H1 (cell line): ENCODE data around the gene HJURP. TPM values are rescaled to one million over a fixed set of nuclear protein-coding genes. Genes with fewer than 3 reads are reported as not detected.

Experiments used
- CTCF ChIA-PET: fragments of 300-600 bp; sonication (Branson Sonifier 250); formaldehyde crosslinking; loops from one replicate; lab custom pipeline; 2021; ENCODE audit not compliant: partially characterized antibody; lab: Charles Lee
- POLR2A ChIA-PET: fragments of 300-600 bp; sonication (Branson Sonifier 250); formaldehyde crosslinking; loops from one replicate; lab custom pipeline; 2021; ENCODE audit warnings: inconsistent platforms; ENCODE audit not compliant: partially characterized antibody; lab: Charles Lee
- DNase-seq, 2 experiments: peaks; one replicate each; pipeline versions ENCODE4 v3.0.0 to v3.0.0-alpha.2; 2010 to 2022; ENCODE audit warnings: low spot score in 2 of 2, low read depth in 1 of 2, mixed read lengths in 1 of 2
- FAIRE-seq: peaks from 2 replicates; lab custom pipeline; 2011; peaks lifted over from hg19 to GRCh38; lab: Jason Lieb, UNC
- H2AFZ ChIP-seq: 2 replicates; pipeline ENCODE4 v1.8.1; 2012; ENCODE audit warnings: low read length, inconsistent platforms
- H2AK5ac ChIP-seq: 2 replicates; pipeline ENCODE4 v1.6.1; 2013; ENCODE audit warnings: low read depth, low read length
- H2BK120ac ChIP-seq: replicated peaks from 2 replicates; pipeline ENCODE3; 2013; ENCODE audit warnings: low read depth, low read length, inconsistent platforms
- H2BK12ac ChIP-seq: 2 replicates; pipeline ENCODE4 v1.6.1; 2013; ENCODE audit warnings: low read depth, low read length
- H2BK15ac ChIP-seq: 2 replicates; pipeline ENCODE4 v1.6.1; 2013; ENCODE audit warnings: low read length
- H2BK20ac ChIP-seq: 2 replicates; pipeline ENCODE4 v1.6.1; 2013; ENCODE audit warnings: low read length
- H2BK5ac ChIP-seq: 2 replicates; pipeline ENCODE4 v1.6.1; 2013; ENCODE audit warnings: low read depth, low read length
- H3K14ac ChIP-seq: 2 replicates; pipeline ENCODE4 v1.6.1; 2013; ENCODE audit warnings: inconsistent platforms; ENCODE audit not compliant: insufficient read length
- H3K18ac ChIP-seq: 2 replicates; pipeline ENCODE4 v1.6.1; 2013; ENCODE audit warnings: low read length; ENCODE audit errors: extremely low read depth
- H3K23ac ChIP-seq: 2 replicates; pipeline ENCODE4 v1.6.1; 2013; ENCODE audit warnings: inconsistent platforms; ENCODE audit not compliant: insufficient read length
- H3K23me2 ChIP-seq: 2 replicates; pipeline ENCODE4 v1.6.1; 2013; ENCODE audit warnings: low read depth, low read length
- H3K27ac ChIP-seq: 2 replicates; pipeline ENCODE4 v1.6.1; 2011; ENCODE audit warnings: low read depth, low read length, inconsistent platforms
- H3K27me3 ChIP-seq, 4 experiments: replicated peaks in 1 of 4; 1 replicate in 1 of 4; 2 replicates in 3 of 4; pipeline versions ENCODE4 v1.6.1 to v1.8.1; 2011 to 2013; ENCODE audit warnings: low read length in 3 of 4, mild to moderate bottlenecking in 3 of 4, inconsistent platforms in 2 of 4, mixed read lengths in 2 of 4, moderate library complexity in 1 of 4; ENCODE audit not compliant: control insufficient read depth in 3 of 4, insufficient read depth in 3 of 4; ENCODE audit errors: extremely low read depth in 1 of 4
- H3K36me3 ChIP-seq, 4 experiments: 2 replicates each; pipeline versions ENCODE4 v1.6.1 to v1.8.1; 2011 to 2013; ENCODE audit warnings: mild to moderate bottlenecking in 4 of 4, low read length in 3 of 4, moderate library complexity in 2 of 4, control low read depth in 1 of 4, inconsistent platforms in 1 of 4; ENCODE audit not compliant: insufficient read depth in 4 of 4, control insufficient read depth in 2 of 4
- H3K4ac ChIP-seq: replicated peaks from 2 replicates; pipeline ENCODE3; 2013; ENCODE audit warnings: low read length, low read depth, mixed read lengths, inconsistent platforms; ENCODE audit not compliant: insufficient read length
- H3K4me1 ChIP-seq, 4 experiments: replicated peaks in 1 of 4; 1 replicate in 1 of 4; 2 replicates in 3 of 4; pipeline versions ENCODE4 v1.6.1 to v1.8.1; 2011 to 2013; ENCODE audit warnings: low read length in 3 of 4, inconsistent platforms in 2 of 4, mixed read lengths in 1 of 4; ENCODE audit not compliant: insufficient read depth in 4 of 4, control insufficient read depth in 3 of 4
- H3K4me2 ChIP-seq, 2 experiments: 2 replicates each; pipeline versions ENCODE4 v1.6.1 to v1.8.1; 2011 to 2013; ENCODE audit warnings: low read depth in 2 of 2, low read length in 2 of 2, control low read depth in 1 of 2, inconsistent platforms in 1 of 2, mild to moderate bottlenecking in 1 of 2; ENCODE audit not compliant: insufficient read depth in 1 of 2
- H3K4me3 ChIP-seq, 4 experiments: fragments of 200-600, 300-600 bp in 1 of 4; sonication (generic), shearing (Covaris generic), sonication (Bioruptor Twin) in 1 of 4; 2 replicates each; pipeline versions ENCODE4 v1.5.1 to v1.8.1; 2011 to 2016; ENCODE audit warnings: low read length in 4 of 4, low read depth in 3 of 4, control low read depth in 2 of 4, inconsistent platforms in 2 of 4, mild to moderate bottlenecking in 2 of 4, mixed read lengths in 1 of 4, moderate library complexity in 1 of 4; ENCODE audit not compliant: insufficient read depth in 2 of 4; ENCODE audit errors: extremely low read depth in 1 of 4
- H3K56ac ChIP-seq: replicated peaks from 2 replicates; pipeline ENCODE3; 2013; ENCODE audit warnings: low read depth, mild to moderate bottlenecking, mixed read lengths, low read length, inconsistent platforms; ENCODE audit not compliant: insufficient read length
- H3K79me1 ChIP-seq: 2 replicates; pipeline ENCODE4 v1.6.1; 2013; ENCODE audit warnings: low read depth, low read length, control low read depth
- H3K79me2 ChIP-seq, 2 experiments: 2 replicates each; pipeline versions ENCODE4 v1.6.1 to v1.8.1; 2012 to 2013; ENCODE audit warnings: low read length in 2 of 2, mild to moderate bottlenecking in 2 of 2, inconsistent platforms in 1 of 2; ENCODE audit not compliant: insufficient read depth in 2 of 2, control insufficient read depth in 1 of 2
- H3K9ac ChIP-seq, 4 experiments: replicated peaks in 1 of 4; 1 replicate in 1 of 4; 2 replicates in 3 of 4; pipeline versions ENCODE4 v1.6.1 to v1.8.1; 2011 to 2013; ENCODE audit warnings: low read depth in 3 of 4, low read length in 3 of 4, control low read depth in 2 of 4, mild to moderate bottlenecking in 2 of 4, moderate library complexity in 2 of 4, inconsistent platforms in 1 of 4; ENCODE audit errors: extremely low read depth in 1 of 4
- H3K9me3 ChIP-seq, 2 experiments: 2 replicates each; pipeline versions ENCODE4 v1.6.1 to v1.8.1; 2012 to 2013; ENCODE audit warnings: mild to moderate bottlenecking in 2 of 2, moderate library complexity in 2 of 2, control low read depth in 1 of 2, inconsistent platforms in 1 of 2, low read depth in 1 of 2, low read length in 1 of 2, mixed read lengths in 1 of 2; ENCODE audit not compliant: insufficient read depth in 2 of 2
- H4K20me1 ChIP-seq, 2 experiments: replicated peaks in 1 of 2; 2 replicates each; pipeline versions ENCODE3 to v1.8.1; 2011 to 2013; ENCODE audit warnings: inconsistent platforms in 2 of 2, low read length in 2 of 2, mild to moderate bottlenecking in 1 of 2; ENCODE audit not compliant: insufficient read depth in 2 of 2, control insufficient read depth in 1 of 2
- H4K5ac ChIP-seq: 2 replicates; pipeline ENCODE4 v1.6.1; 2013; ENCODE audit warnings: low read length, low read depth, mixed read lengths, inconsistent platforms; ENCODE audit not compliant: insufficient read length
- H4K8ac ChIP-seq: 2 replicates; pipeline ENCODE4 v1.8.0; 2013; ENCODE audit warnings: mild to moderate bottlenecking, moderate library complexity, low read length, inconsistent platforms; ENCODE audit not compliant: insufficient read depth; ENCODE audit errors: extremely low read depth
- H4K91ac ChIP-seq: replicated peaks from 2 replicates; pipeline ENCODE3; 2013; ENCODE audit warnings: low read length, mixed read lengths, inconsistent platforms; ENCODE audit not compliant: insufficient read length
- CREB1 ChIP-seq: IDR thresholded peaks from 2 replicates; pipeline ENCODE4 v1.6.1; 2012; ENCODE audit warnings: inconsistent platforms
- POLR2A ChIP-seq, 2 experiments: IDR thresholded peaks; 1 replicate in 1 of 2; 2 replicates in 1 of 2; pipeline ENCODE4 v1.6.1; 2011; ENCODE audit warnings: low read depth in 2 of 2, low read length in 2 of 2, mild to moderate bottlenecking in 2 of 2; ENCODE audit errors: control extremely low read depth in 1 of 2
- USF2 ChIP-seq: IDR thresholded peaks from 2 replicates; pipeline ENCODE4 v1.6.1; 2011; ENCODE audit warnings: low read length, improper control_type of control experiment
- WGBS, 2 experiments: shearing (Covaris generic) in 1 of 2; methylation state at CpG; one replicate each; pipeline versions ENCODE4 v1.1.6 to v1.1.7; 2013 to 2015; ENCODE audit warnings: low lambda C conversion rate in 2 of 2, mixed read lengths in 2 of 2, inconsistent platforms in 1 of 2, low coverage in 1 of 2, missing lambda C conversion rate in 1 of 2; ENCODE audit not compliant: insufficient replicate concordance in 2 of 2, insufficient coverage in 1 of 2, insufficient read length in 1 of 2; ENCODE audit errors: extremely low coverage in 1 of 2, missing lambda C conversion rate in 1 of 2; 5-methylcytosine and 5-hydroxymethylcytosine counted together
- polyA plus RNA-seq, 7 experiments: library from polyadenylated mRNA; depleted of rRNA in 3 of 7; stranded (reverse) in 5 of 7; unstranded in 2 of 7; fragments of >200 nt in 5 of 7; fragments of 200-250 nt in 2 of 7; gene quantifications; 1 replicate in 5 of 7; 2 replicates in 1 of 7; 4 replicates in 1 of 7; pipeline versions ENCODE4 v1.2.1 to v1.2.3, GENCODE V29; 2011 to 2013; ENCODE audit warnings: missing spikeins in 2 of 7, mixed read lengths in 2 of 7
- total RNA-seq: library from RNA; stranded (reverse); fragmentation: NEBNext Ultra II Directional; extraction: Animal tissue kit (Norgen Biotek cat#: 25700); gene quantifications from 2 replicates; pipeline ENCODE4 v1.2.1, GENCODE V29; 2021

The HJURP gene
- total and polyA plus RNA-seq, 2 of the 8 experiments (the other 6 are each of a cell fraction or from before 2014, with no cell fraction given) = 49.3 to 60.5 TPM

- no peak overlapping the region for H4K8ac ChIP-seq
- no peaks in the 10 kb centered on the region for H3K9me3 ChIP-seq
- no peak overlapping the region for H3K4me2 ChIP-seq
- H3K36me3 ChIP-seq = peaks cover 75 to 100% (median 97%) of the 10 kb centered on the region in 4 experiments
- H2BK120ac ChIP-seq = no peak overlapping the region
- no peaks in the 10 kb centered on the region for H3K27me3 ChIP-seq
- FAIRE-seq = no peak
- H3K9ac ChIP-seq = no peak overlapping the region
- H2BK15ac ChIP-seq = no peak overlapping the region
- H3K14ac ChIP-seq = no peak overlapping the region
- H2BK5ac ChIP-seq = no peak overlapping the region
- H2BK20ac ChIP-seq = no peak overlapping the region
- H2AFZ ChIP-seq = no peak overlapping the region
- H3K56ac ChIP-seq = no peak overlapping the region
- H3K23ac ChIP-seq = no peak overlapping the region
- H3K79me2 ChIP-seq = peaks cover 3 to 48% of the 10 kb centered on the region in 2 experiments; a peak in 3 of 4 replicates
- no peak overlapping the region for H2AK5ac ChIP-seq
- H4K91ac ChIP-seq = no peak overlapping the region
- peaks cover 21% of the 10 kb centered on the region in 2 experiments for H4K20me1 ChIP-seq
- ChIA-PET POLR2A (interaction anchor here (1.4 kb wide), 1 partner anchor 12 kb away, joined by 8 read pairs; no protein-coding TSS in a partner anchor), CTCF (interaction anchor here (0.7 to 1.2 kb wide), 2 partner anchors 12 to 290 kb away, joined by 3 to 4 read pairs; no protein-coding TSS in a partner anchor)
- no peak overlapping the region for H3K27ac ChIP-seq
- H3K79me1 ChIP-seq = no peaks in the 10 kb centered on the region
- H3K4ac ChIP-seq = no peak overlapping the region
- no peak overlapping the region for H3K18ac ChIP-seq
- no peaks in the 10 kb centered on the region for H3K23me2 ChIP-seq
- 98% methylated on average over 3 of the region's 3 CpGs; no CpG with 5 or more reads in 1 of the 2 experiments for WGBS, 2 experiments
- no peak overlapping the region for H2BK12ac ChIP-seq
- no peaks in the 10 kb centered on the region for H3K4me1 ChIP-seq
- DNase-seq = no peak
- no peak overlapping the region for H3K4me3 ChIP-seq
- no peak overlapping the region for H4K5ac ChIP-seq
- TF ChIP-seq CREB1 = no peak
- TF ChIP-seq POLR2A (IDR thresholded peaks at IDR 0.05; ENCODE audit: control extremely low read depth in 1 of 2, low read depth in 2 of 2, low read length in 2 of 2) = no peak
- no peak for TF ChIP-seq USF2
Measured at GRCh38 chr2:233844836-233845235, 9.5 kb downstream of the HJURP start.
